T1000 (cell line): ENCODE results near the gene CYP27B1.

Experiments used
- DNase-seq: peaks from one replicate; lab custom pipeline; 2025; ENCODE audit warnings: mixed read lengths; lab: John Stamatoyannopoulos, UW

The CYP27B1 gene

GRCh38 chr12:57765698-57766463, 997 bp downstream of the CYP27B1 start:
- DNase-seq = no peak

- peak; percentile 96 for DNase-seq
Observed at GRCh38 chr12:57765003-57765697, 1.7 kb downstream of the CYP27B1 start.

- no peak for DNase-seq
Observed at GRCh38 chr12:57764662-57765002, 2.2 kb downstream of the CYP27B1 start.

GRCh38 chr12:57763881-57764661, 2.8 kb downstream of the CYP27B1 start:
- DNase-seq = no peak

- no peak for DNase-seq
Observed at GRCh38 chr12:57762463-57762862, 4.4 kb downstream of the CYP27B1 start.

GRCh38 chr12:57761391-57761998, 5.4 kb downstream of the CYP27B1 start:
- DNase-seq = no peak

GRCh38 chr12:57760347-57760982, 6.4 kb downstream of the CYP27B1 start:
- DNase-seq = no peak

- no peak for DNase-seq
Observed at GRCh38 chr12:57759360-57759980, 7.4 kb downstream of the CYP27B1 start.

- DNase-seq = no peak
Observed at GRCh38 chr12:57758552-57759359, 8.1 kb downstream of the CYP27B1 start.

GRCh38 chr12:57757771-57758170, 9.1 kb downstream of the CYP27B1 start:
- no peak for DNase-seq

GRCh38 chr12:57756406-57757341, 10.2 kb downstream of the CYP27B1 start:
- no peak for DNase-seq

- peak; percentile 97 for DNase-seq
Observed at GRCh38 chr12:57755454-57756372, 11.2 kb downstream of the CYP27B1 start.

GRCh38 chr12:57755194-57755453, 11.8 kb downstream of the CYP27B1 start:
- no peak for DNase-seq

- DNase-seq = peak; percentile 99
Observed at GRCh38 chr12:57754411-57755193, 12.3 kb downstream of the CYP27B1 start, which contains the start of gene MARCHF9. TSS of gene MARCHF9 (plus strand) at chr12:57755103. CDS start at chr12:57755529, 426 bp downstream.

GRCh38 chr12:57753756-57754337, 13.0 kb downstream of the CYP27B1 start:
- no peak for DNase-seq

- no peak for DNase-seq
Observed at GRCh38 chr12:57752668-57753000, 14.2 kb downstream of the CYP27B1 start.
